ENCODE measurements around the gene CXCL11.
"Not testable (repeated sequence)": the region's sequence is repeated elsewhere in the genome, so short reads cannot be mapped to it uniquely, and the experiment has no call there.

The CXCL11 gene

DNA sequence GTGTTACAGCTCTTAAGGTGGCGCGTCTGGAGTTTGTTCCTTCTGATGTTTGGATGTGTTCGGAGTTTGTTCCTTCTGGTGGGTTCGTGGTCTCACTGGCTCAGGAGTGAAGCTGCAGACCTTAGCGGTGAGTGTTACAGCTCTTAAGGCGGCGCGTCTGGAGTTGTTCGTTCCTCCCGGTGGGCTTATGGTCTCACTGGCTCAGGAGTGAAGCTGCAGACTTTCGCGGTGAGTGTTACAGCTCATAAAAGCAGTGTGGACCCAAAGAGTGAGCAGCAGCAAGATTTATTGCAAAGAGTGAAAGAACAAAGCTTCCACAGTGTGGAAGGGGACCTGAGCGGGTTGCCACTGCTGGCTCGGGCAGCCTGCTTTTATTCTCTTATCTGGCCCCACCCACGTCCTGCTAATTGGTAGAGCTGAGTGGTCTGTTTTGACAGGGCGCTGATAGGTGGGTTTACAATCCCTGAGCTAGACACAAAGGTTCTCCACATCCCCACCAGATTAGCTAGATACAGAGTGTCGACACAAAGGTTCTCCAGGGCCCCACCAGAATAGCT lies 14.1 kb upstream of the CXCL11 start:
- H3K4me3 ChIP-seq (ENCODE audit: low read length); DNase-seq (ENCODE audit: low read depth, low spot score): not testable (repeated sequence)

DNA sequence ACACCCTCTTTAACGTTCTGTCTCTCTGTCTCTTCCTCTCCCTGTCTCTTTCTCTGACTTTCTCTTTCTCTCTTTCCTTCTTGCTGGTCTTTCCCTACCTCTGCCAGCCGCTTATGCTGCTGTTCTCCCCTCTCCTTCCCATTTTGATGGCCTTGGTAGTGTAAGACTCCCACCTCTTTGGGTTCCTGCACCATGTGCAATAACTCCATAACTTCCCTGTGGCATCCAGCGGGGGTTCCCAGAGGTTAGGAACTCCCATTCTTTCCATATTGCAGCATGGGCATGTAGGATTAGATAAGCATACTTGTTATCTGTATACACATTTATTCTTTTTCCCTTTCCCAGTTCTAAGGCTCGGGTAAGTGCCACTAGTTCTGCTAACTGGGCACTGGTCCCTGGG lies 8.8 kb upstream of the CXCL11 start:
- not testable (repeated sequence) for DNase-seq (ENCODE audit: low read depth, low spot score); H3K4me3 ChIP-seq (ENCODE audit: low read length)

GRCh38 chr4:76043306-76043705 lies 7.4 kb upstream of the CXCL11 start:
- H3K4me3 ChIP-seq (ENCODE audit: low read length); DNase-seq (ENCODE audit: low read depth, low spot score): not testable (repeated sequence)

DNA sequence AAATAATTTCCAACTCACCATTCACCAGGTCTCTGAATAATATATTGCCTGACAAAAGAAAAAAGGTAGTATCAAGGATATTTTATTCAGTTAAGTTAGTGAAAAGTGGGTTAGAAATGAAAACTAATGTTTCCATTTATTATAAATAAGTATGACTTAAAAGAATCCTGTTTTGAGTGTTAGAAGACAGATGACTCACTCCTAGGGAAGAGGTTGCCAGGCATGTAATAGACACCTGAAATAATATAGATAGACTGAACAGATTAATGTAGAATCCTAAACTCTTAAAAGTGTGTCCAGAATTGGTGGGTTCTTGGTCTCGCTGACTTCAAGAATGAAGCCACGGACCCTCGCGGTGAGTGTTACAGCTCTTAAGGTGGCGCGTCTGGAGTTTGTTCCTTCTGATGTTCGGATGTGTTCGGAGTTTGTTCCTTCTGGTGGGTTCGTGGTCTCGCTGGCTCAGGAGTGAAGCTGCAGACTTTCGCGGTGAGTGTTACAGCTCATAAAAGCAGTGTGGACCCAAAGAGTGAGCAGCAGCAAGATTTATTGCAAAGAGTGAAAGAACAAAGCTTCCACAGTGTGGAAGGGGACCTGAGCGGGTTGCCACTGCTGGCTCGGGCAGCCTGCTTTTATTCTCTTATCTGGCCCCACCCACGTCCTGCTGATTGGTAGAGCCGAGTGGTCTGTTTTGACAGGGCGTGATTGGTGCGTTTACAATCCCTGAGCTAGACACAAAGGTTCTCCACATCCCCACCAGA lies 6.5 kb upstream of the CXCL11 start:
- not testable (repeated sequence) for H3K4me3 ChIP-seq (ENCODE audit: low read length); DNase-seq (ENCODE audit: low read depth, low spot score)

DNA sequence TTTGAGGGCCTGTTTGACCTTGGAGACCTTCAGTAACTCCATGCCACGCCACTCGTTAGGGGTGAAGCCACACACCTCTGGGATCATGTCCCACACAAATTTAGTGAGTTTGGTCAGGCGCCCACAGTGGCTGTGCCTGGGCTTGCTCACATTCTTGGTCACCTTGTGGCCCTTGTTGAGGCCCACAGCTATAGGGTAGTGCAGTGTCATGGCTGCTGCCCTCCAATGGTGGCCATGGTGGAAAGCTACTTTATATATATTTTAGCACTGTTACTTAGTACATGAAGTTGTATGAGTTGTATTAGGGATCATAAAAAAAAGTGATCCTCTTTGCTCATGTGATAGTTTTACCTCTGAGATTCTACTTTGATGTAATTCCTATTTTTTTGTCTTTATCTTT lies 985 bp upstream of the CXCL11 start:
- H3K4me3 ChIP-seq (ENCODE audit: low read length), result no peak overlapping the region
- DNase-seq (ENCODE audit: low read depth, low spot score), result no peak

DNA sequence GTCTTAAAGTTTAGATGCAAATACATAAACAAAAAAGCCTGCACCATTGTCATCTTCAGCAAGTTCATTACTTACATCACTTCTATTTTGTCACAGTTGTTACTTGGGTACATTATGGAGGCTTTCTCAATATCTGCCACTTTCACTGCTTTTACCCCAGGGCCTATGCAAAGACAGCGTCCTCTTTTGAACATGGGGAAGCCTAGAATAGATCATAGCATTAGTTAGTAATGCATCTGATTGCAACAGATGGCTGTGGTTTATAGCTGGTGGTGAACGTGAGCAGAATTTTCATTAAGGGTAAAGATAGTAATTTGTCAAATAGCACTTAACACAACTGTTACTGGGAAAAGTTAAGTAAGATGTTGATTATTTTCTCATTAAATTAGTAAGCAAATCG lies 729 bp downstream of the CXCL11 start:
- no peak for DNase-seq (ENCODE audit: low read depth, low spot score)
- H3K4me3 ChIP-seq (ENCODE audit: low read length), result no peak overlapping the region

- H3K4me3 ChIP-seq (ENCODE audit: low read length), result no peak overlapping the region
Measured at GRCh38 chr4:76029300-76029699, 6.6 kb downstream of the CXCL11 start.

GRCh38 chr4:76028350-76028765 lies 7.5 kb downstream of the CXCL11 start:
- no peak overlapping the region for H3K4me3 ChIP-seq (ENCODE audit: low read length)
- DNase-seq (ENCODE audit: low read depth, low spot score), result no peak

More at GRCh38 chr4:76029300-76029699, 6.6 kb downstream of the CXCL11 start:
- DNase-seq (ENCODE audit: low read depth, low spot score), result no peak

- DNase-seq (ENCODE audit: low read depth, low spot score), result no peak
- no peak overlapping the region for H3K4me3 ChIP-seq (ENCODE audit: low read length)
Measured at GRCh38 chr4:76024065-76024464, 11.8 kb downstream of the CXCL11 start.

DNA sequence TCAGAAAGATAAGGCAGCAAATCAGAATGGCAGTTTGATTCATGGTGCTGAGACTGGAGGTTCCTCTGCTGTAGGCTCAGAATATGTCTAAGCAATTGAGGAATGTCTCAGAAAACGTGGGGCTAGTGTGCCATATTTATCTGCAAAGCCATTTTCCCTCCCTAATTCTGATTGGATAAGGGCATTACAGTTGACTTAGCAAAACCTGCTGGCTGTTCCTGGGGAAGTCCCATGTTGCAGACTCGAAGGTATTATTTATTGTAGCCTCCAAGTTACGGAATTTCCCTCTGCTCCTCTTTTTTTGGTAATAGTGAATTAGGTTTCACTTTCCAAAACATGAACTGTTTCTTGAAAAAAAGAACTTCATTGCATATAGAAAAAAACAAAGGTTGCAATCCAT lies 12.5 kb downstream of the CXCL11 start, which contains the start of gene CXCL10:
Gene CXCL10, minus strand, starts transcription at position 109 of the 400 bp plus-strand sequence. Its CDS starts 66 bp downstream, at position 43.
- no peak within 1 kb of the TSS for H3K4me3 ChIP-seq (ENCODE audit: low read length)
- no peak for DNase-seq (ENCODE audit: low read depth, low spot score)

DNA sequence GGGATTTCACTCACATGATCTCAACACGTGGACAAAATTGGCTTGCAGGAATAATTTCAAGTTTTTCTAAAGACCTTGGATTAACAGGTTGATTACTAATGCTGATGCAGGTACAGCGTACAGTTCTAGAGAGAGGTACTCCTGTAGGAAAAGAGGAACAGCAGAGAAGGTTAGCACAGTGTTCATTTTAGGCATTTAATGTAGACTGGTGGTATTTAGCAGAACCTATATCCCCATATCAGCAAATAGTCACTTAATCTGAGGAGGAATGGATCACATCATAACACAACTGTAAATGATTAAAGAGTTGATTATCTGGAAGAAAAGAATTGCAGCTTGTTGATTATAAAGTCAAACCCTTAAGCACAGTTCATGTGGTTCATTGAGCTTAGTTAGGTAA lies 13.2 kb downstream of the CXCL11 start:
- H3K4me3 ChIP-seq (ENCODE audit: low read length), result no peak overlapping the region
- no peak for DNase-seq (ENCODE audit: low read depth, low spot score)

GRCh38 chr4:76022031-76022430 lies 13.8 kb downstream of the CXCL11 start:
- DNase-seq (ENCODE audit: low read depth, low spot score), result no peak
- no peak overlapping the region for H3K4me3 ChIP-seq (ENCODE audit: low read length)

DNA sequence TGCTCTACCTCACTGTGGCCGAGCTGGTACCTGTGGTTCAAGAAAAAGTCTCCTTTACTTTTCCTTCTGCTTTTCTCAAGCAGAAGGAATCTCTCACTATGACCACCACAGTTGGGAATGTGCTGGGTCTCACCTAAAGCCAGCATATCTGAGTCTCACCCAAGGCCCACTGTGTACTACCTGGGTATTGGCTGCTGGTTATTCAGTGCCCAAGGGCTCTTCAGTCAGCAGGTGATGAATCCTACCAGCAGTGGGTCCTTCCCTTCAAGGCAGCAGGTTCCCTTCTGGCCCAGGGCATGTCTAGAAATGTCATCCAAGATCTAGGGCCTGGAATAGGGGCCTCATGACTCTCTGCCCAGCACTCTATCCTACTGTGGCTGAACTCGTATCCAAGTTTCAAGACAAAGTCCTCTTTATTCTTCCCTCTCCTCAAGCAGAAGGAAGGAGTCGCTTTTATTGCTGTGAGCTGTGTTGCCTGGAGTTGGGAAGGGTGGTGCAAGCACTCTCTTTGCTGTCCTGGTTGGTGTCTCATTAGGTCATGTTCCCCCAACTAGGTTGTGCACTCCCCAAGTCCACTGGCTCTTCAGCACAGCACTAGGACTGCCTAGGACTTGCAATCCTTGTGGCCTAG lies 18.7 kb downstream of the CXCL11 start:
- no peak overlapping the region for H3K4me3 ChIP-seq (ENCODE audit: low read length)
- no peak for DNase-seq (ENCODE audit: low read depth, low spot score)

GRCh38 chr4:76016393-76016792 lies 19.5 kb downstream of the CXCL11 start:
- DNase-seq (ENCODE audit: low read depth, low spot score), result no peak
- H3K4me3 ChIP-seq (ENCODE audit: low read length), result no peak overlapping the region

GRCh38 chr4:76013540-76013939 lies 22.3 kb downstream of the CXCL11 start:
- H3K4me3 ChIP-seq (ENCODE audit: low read length), result no peak overlapping the region
- no peak for DNase-seq (ENCODE audit: low read depth, low spot score)

DNA sequence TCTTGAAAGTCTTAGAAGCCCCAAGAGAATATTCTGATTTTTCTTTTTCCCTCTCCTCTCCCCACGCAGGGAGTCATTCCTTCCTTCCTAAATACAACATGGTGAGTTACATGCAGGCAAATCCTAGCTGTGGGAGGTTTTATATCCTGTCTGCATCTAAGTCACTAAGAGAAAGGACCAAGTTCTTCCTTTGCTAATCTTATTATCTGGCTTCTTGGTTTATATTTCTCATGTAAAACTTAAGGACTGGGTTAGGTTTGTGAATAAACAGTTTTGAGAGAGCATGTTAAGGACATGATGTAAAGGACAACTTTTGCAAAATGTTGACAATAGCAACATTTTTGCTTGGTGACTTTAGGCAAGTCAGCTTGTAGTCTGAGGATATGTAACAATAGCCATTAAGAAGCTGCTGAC lies 23.5 kb downstream of the CXCL11 start:
- no peak overlapping the region for H3K4me3 ChIP-seq (ENCODE audit: low read length)
- DNase-seq (ENCODE audit: low read depth, low spot score), result no peak

DNA sequence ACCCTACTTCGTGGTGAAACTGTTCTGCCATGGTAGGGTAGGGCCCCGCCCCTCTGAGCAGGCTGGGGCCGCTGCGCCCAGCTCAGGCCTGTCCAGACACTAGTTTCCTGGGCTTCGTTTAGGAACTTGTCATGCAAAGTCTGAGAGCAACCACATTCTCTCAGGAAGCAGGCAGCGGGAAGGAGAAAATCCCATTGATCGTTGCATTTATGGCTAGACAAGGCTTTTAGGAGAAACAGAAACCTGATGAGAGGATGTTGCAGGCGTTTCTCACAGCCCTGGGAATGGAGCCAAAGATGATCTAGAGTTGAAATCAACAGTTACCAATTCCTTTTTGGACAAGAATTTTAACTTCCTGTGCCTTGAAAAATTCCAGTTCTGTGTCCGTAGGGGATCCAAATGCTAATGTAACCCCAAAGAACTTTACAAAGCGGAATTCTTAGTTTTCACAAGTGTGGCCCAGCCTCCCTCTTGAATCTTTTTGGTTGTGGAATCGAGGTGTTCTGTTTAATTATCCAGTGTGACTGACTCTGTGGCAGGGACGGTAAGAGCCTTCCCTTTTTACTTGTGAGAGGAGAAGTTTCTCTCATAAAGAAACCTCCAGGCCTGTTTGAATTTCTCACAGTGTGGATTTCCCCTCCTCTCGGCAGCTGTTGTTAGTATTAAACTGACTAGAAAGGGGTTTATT lies 24.0 kb downstream of the CXCL11 start:
- H3K4me3 ChIP-seq (ENCODE audit: low read length), result no peak overlapping the region
- DNase-seq (ENCODE audit: low read depth, low spot score), result no peak

GRCh38 chr4:76011018-76011670 lies 24.7 kb downstream of the CXCL11 start:
- H3K4me3 ChIP-seq (ENCODE audit: low read length), result no peak overlapping the region

DNA sequence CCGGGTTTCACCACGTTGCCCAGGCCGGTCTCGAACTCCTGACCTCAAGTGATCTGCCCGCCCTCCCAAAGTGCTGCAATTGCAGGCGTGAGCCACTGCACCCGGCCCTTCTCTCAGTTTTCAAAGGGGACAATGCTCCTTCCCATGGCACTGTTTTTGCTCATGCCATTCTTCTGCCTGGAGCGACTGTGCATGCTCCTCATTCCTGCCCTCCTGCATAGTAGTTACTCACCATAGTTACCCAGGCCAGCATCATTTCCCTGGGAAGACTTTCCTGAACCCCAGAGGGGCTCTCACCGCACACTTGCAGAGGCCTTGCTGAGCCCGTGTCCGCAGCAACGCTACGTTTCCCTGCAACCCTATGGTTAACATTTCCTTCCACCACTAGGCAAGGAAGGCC lies 25.3 kb downstream of the CXCL11 start:
- DNase-seq (ENCODE audit: low read depth, low spot score), result no peak

More at GRCh38 chr4:76011018-76011670, 24.7 kb downstream of the CXCL11 start:
- DNase-seq (ENCODE audit: low read depth, low spot score), result no peak

More for the DNA sequence above, 25.3 kb downstream of the CXCL11 start:
- H3K4me3 ChIP-seq (ENCODE audit: low read length), result no peak overlapping the region
